ENCODE measurements around the gene WAC.
"Not testable (repeated sequence)": the region's sequence is repeated elsewhere in the genome, so short reads cannot be mapped to it uniquely, and the experiment has no call there.

WAC gene

GRCh38 chr10:28532337-28533185 is at the start of gene WAC:
WAC (plus strand) TSS chr10:28533118; CDS start chr10:28533580, 462 bp downstream.
- in situ Hi-C loops (cut with HindIII; ENCODE audit: low sequenced_read_pairs): loop anchor here (25.0 kb wide), 1 partner anchor 95 kb away; no protein-coding TSS in a partner anchor

GRCh38 chr10:28489206-28489605 is 43.7 kb upstream of the WAC start:
- in situ Hi-C loops (cut with HindIII; ENCODE audit: low sequenced_read_pairs): no loop called here

GRCh38 chr10:28490256-28490865 is 42.6 kb upstream of the WAC start:
- in situ Hi-C loops (cut with HindIII; ENCODE audit: low sequenced_read_pairs): not testable (repeated sequence)

- in situ Hi-C loops (cut with HindIII; ENCODE audit: low sequenced_read_pairs): no loop called here
Measured at GRCh38 chr10:28492116-28492920, 40.6 kb upstream of the WAC start.

GRCh38 chr10:28494420-28494819 is 38.5 kb upstream of the WAC start:
- in situ Hi-C loops (cut with HindIII; ENCODE audit: low sequenced_read_pairs): no loop called here

- in situ Hi-C loops (cut with HindIII; ENCODE audit: low sequenced_read_pairs): no loop called here
Measured at GRCh38 chr10:28495084-28495483, 37.8 kb upstream of the WAC start.

- in situ Hi-C loops (cut with HindIII; ENCODE audit: low sequenced_read_pairs): no loop called here
Measured at GRCh38 chr10:28496017-28496416, 36.9 kb upstream of the WAC start.

- in situ Hi-C loops (cut with HindIII; ENCODE audit: low sequenced_read_pairs): no loop called here
Measured at GRCh38 chr10:28496481-28496961, 36.4 kb upstream of the WAC start.

GRCh38 chr10:28497313-28498126 is 35.4 kb upstream of the WAC start:
- in situ Hi-C loops (cut with HindIII; ENCODE audit: low sequenced_read_pairs): no loop called here

GRCh38 chr10:28500203-28500602 is 32.7 kb upstream of the WAC start:
- in situ Hi-C loops (cut with HindIII; ENCODE audit: low sequenced_read_pairs): not testable (repeated sequence)

GRCh38 chr10:28503114-28503513 is 29.8 kb upstream of the WAC start:
- in situ Hi-C loops (cut with HindIII; ENCODE audit: low sequenced_read_pairs): no loop called here

- in situ Hi-C loops (cut with HindIII; ENCODE audit: low sequenced_read_pairs): no loop called here
Measured at GRCh38 chr10:28505359-28505959, 27.5 kb upstream of the WAC start.

GRCh38 chr10:28508304-28508925 is 24.5 kb upstream of the WAC start:
- in situ Hi-C loops (cut with HindIII; ENCODE audit: low sequenced_read_pairs): no loop called here

- in situ Hi-C loops (cut with HindIII; ENCODE audit: low sequenced_read_pairs): no loop called here
Measured at GRCh38 chr10:28509286-28509685, 23.6 kb upstream of the WAC start.

GRCh38 chr10:28514648-28515047 is 18.3 kb upstream of the WAC start:
- in situ Hi-C loops (cut with HindIII; ENCODE audit: low sequenced_read_pairs): no loop called here

- in situ Hi-C loops (cut with HindIII; ENCODE audit: low sequenced_read_pairs): no loop called here
Measured at GRCh38 chr10:28520346-28520745, 12.6 kb upstream of the WAC start.

GRCh38 chr10:28520828-28521227 is 12.1 kb upstream of the WAC start:
- in situ Hi-C loops (cut with HindIII; ENCODE audit: low sequenced_read_pairs): not testable (repeated sequence)

- in situ Hi-C loops (cut with HindIII; ENCODE audit: low sequenced_read_pairs): not testable (repeated sequence)
Measured at GRCh38 chr10:28521961-28522360, 11.0 kb upstream of the WAC start.

GRCh38 chr10:28523725-28524252 is 9.1 kb upstream of the WAC start:
- in situ Hi-C loops (cut with HindIII; ENCODE audit: low sequenced_read_pairs): no loop called here

Measured in DLD1 (cell line).